ENCODE measurements around the gene THEMIS2.
A peak's percentile ranks its signal among the peaks of the same experiment; 100 is the strongest.

THEMIS2 gene

GRCh38 chr1:27886744-27887143 is 14.4 kb downstream of the THEMIS2 start:
- DNase-seq: no peak

GRCh38 chr1:27887215-27888021 is 15.1 kb downstream of the THEMIS2 start:
- peak; percentile 31 for DNase-seq

GRCh38 chr1:27889506-27889905 is 17.2 kb downstream of the THEMIS2 start:
- DNase-seq: no peak

- peak; percentile 51 for DNase-seq
Measured at GRCh38 chr1:27891196-27891889, 19.0 kb downstream of the THEMIS2 start.

- no peak for DNase-seq
Measured at GRCh38 chr1:27894521-27894920, 22.2 kb downstream of the THEMIS2 start.

GRCh38 chr1:27906759-27907158 is 34.4 kb downstream of the THEMIS2 start:
- no peak for DNase-seq

- DNase-seq: no peak
Measured at GRCh38 chr1:27912429-27912828, 40.1 kb downstream of the THEMIS2 start.

- DNase-seq: no peak
Measured at GRCh38 chr1:27915082-27915575, 42.8 kb downstream of the THEMIS2 start.

GRCh38 chr1:27922272-27922671 is 49.9 kb downstream of the THEMIS2 start:
- DNase-seq: no peak

GRCh38 chr1:27928216-27928954 is 56.0 kb downstream of the THEMIS2 start:
- DNase-seq: no peak

- no peak for DNase-seq
Measured at GRCh38 chr1:27931184-27931583, 58.8 kb downstream of the THEMIS2 start.

GRCh38 chr1:27931759-27932158 is 59.4 kb downstream of the THEMIS2 start:
- DNase-seq: no peak

- no peak for DNase-seq
Measured at GRCh38 chr1:27934818-27935549, 62.6 kb downstream of the THEMIS2 start, which contains the start of gene SMPDL3B. SMPDL3B (plus strand) TSS chr1:27935000; CDS start chr1:27935184, 184 bp downstream.

- DNase-seq: no peak
Measured at GRCh38 chr1:27935721-27936120, 63.4 kb downstream of the THEMIS2 start.
